GM21786 (cell line): ENCODE data around the gene TLR9.
"Not testable (repeated sequence)": the region's sequence is repeated elsewhere in the genome, so short reads cannot be mapped to it uniquely, and the experiment has no call there.

Experiments used
- ATAC-seq: cut with Tn5 transposase; IDR thresholded peaks from one replicate; pipeline ENCODE4 v1.9.1; 2021; ENCODE audit not compliant: unreplicated experiment

TLR9 gene, protein sequence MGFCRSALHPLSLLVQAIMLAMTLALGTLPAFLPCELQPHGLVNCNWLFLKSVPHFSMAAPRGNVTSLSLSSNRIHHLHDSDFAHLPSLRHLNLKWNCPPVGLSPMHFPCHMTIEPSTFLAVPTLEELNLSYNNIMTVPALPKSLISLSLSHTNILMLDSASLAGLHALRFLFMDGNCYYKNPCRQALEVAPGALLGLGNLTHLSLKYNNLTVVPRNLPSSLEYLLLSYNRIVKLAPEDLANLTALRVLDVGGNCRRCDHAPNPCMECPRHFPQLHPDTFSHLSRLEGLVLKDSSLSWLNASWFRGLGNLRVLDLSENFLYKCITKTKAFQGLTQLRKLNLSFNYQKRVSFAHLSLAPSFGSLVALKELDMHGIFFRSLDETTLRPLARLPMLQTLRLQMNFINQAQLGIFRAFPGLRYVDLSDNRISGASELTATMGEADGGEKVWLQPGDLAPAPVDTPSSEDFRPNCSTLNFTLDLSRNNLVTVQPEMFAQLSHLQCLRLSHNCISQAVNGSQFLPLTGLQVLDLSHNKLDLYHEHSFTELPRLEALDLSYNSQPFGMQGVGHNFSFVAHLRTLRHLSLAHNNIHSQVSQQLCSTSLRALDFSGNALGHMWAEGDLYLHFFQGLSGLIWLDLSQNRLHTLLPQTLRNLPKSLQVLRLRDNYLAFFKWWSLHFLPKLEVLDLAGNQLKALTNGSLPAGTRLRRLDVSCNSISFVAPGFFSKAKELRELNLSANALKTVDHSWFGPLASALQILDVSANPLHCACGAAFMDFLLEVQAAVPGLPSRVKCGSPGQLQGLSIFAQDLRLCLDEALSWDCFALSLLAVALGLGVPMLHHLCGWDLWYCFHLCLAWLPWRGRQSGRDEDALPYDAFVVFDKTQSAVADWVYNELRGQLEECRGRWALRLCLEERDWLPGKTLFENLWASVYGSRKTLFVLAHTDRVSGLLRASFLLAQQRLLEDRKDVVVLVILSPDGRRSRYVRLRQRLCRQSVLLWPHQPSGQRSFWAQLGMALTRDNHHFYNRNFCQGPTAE

DNA sequence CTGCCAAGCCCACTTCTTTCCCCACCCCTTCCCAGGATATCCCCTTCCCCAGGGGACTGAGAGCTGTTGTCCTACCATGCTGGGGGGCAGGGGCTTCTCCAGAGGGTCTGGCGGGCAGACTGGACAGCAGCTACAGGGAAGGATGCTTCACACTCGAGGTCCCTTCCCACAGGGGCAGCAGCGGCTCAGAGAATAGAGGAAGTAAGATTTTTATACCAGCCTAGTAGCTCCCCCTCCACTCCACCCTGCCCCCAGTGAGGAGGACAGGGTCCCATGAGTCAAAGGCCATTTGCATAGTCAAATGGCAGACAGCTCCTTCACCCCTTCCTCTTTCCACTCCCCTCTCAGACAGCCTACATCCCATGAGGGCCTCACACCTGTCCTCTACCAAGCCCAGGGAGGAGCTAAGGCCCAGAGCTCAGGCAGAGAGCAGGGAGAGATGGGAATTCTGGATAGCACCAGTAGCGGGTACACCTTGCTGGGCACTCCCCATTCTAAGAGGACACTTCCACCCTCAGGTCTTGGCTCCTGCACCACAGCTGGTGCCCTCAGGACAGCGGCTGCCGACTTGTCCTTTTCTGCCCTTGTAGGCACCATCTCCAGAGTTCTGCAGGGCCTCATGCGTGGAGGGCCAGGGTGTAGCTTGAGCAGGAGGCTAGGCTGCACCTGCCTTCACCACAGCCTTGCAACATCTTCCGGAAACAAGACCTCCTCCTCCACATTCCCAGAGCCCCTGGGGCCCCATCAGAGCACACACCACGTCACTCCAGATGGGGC, at the start of gene TLR9:
Gene TLR9 (minus strand): TSS at position 194 of the 777 bp plus-strand sequence. CDS start 116 bp downstream, at position 78.
- ATAC-seq: peak; percentile 84

DNA sequence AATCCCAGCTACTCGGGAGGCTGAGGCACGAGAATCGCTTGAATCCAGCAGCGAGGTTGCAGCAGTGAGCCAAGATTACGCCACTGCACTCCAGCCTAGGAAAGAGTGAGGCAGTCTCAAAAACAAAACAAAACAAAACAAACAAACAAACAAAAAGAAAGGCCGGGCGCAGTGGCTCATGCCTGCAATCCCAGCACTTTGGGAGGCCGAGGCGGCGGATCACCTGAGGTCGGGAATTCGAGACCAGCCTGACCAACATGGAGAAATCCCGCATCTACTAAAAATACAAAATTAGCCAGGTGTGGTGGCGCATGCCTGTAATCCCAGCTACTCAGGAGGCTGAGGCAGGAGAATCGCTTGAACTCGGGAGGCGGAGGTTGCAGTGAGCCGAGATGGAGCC, 49.3 kb upstream of the TLR9 start:
- ATAC-seq: not testable (repeated sequence)

DNA sequence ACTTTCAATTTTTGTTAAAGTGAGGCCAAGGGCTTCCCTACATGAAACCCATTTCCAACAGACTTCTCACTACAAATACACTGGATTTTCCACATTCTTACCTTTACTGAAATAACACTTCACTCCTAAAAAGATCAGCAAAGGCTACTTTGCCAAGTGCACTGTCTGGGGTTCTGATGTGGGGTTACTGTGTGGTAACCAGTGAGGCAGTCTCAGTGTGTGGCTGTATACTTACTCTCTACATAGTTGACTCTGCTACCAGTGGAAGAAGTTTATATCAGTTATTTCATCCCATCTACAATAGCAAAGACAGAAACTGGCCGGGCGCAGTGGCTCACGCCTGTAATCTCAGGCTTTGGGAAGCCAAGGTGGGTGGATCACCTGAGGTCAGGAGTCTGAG, 47.4 kb upstream of the TLR9 start:
- ATAC-seq: no peak

DNA sequence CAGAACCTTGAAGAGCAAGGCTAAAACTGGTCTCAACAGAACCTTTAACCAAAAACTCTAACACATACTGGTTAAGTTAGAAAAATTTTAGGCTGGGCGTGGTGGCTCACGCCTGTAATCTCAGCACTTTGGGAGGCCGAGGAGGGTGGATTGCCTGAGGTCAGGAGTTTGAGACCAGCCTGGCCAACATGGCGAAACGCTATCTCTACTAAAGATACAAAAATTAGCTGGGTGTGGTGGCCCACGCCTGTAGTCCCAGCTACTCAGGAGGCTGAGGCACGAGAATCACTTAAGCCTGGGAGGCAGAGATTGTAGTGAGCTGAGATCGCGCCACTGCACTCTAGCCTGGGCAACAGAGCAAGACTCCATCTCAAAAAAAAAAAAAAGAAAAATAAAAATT, 46.7 kb upstream of the TLR9 start:
- ATAC-seq: not testable (repeated sequence)

DNA sequence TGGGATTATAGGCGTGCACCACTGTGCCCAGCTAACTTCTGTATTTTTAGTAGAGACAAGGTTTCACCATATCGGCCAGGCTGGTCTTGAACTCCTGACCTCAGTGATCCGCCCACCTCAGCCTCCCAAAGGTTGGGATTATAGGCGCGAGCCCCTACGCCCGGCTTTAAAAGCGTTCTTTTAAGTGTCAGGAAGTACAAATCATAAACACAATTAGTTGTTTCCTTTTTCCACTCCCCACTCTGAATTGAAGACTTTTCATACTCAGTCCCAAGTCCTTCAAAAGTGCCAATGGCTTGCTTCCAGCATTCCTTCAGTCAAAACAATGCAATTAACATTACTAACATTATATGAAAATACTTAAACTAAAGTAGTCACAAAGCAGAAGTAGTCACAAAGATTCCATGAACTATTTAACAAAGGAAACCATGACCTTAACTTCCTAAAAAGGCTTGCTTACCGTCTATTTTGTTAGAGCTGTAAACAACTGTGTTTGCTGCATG, 44.9 kb upstream of the TLR9 start:
- no peak for ATAC-seq

DNA sequence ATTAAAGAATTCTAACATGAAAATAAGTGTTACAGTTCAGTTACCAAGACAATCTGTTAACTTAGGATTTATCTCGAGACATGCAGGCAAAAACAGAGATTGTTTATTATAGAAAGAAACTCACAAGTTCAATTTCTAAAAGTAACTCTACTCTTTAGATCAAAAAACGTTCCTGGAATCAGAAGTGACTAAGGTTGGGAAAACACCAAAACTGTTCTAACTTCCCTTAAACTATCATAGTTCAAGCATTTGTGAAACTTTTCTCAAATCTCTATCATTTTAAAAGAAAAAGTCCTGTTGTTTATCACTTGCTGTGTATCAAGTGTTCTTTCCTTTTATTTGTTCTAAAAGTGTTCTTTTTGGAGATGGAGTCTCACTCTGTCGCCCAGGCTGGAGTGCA, 44.3 kb upstream of the TLR9 start:
- ATAC-seq: no peak

DNA sequence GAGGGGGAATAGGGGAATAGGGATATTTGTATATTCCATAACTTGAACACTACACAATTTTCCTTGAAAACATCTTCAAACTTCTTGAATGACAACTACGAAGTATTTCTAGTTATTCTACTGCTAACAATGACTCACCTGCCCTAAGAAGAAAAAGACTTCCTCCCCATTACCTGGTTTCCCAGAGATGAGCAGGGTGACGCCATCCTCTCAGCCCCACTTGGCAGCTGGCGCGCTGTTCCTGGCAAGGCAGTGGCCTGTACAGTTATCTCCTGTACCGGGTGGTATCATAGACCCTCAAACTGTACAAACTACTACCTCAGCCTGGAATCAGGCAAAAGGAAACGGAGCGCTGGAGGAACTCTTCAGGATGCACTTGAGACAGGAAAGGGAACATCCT, 42.6 kb upstream of the TLR9 start:
- ATAC-seq: no peak

DNA sequence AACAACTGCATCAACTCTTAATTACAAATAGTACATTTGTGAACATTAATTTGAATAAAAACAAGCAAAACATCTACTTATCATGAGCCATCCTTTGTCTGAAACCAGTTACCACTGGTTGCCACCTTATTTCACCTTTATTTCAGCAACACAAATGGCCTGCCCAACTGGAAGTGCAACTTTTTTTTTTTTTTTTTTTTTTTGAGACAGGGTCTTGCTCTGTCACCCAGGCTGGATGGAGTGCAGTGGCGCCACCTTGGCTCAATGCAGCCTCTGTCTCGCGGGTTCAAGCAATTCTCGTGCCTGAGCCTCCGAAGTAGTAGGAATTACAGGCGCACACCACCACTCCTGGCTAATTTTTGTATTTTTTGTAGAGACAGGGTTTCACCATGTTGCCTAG, 39.9 kb upstream of the TLR9 start:
- no peak for ATAC-seq

DNA sequence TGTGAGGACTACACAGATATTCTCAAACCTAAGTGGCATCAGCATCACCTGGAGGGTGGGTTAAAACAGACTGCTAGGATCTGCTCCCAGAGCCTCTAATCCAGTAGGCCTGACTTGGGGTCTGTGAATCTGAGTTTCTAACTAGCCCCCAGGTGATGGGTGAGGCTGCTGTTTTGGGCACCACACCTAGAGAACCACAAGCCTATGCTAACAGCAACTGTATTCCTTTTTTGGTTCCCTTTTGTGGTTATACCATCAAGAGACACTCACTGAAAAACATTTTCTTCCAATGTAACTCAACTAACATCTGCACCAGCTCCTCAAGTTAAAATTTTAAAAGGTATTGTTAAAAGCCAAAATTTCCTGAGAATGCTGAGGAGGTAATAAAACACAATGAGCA, 37.0 kb upstream of the TLR9 start:
- no peak for ATAC-seq

DNA sequence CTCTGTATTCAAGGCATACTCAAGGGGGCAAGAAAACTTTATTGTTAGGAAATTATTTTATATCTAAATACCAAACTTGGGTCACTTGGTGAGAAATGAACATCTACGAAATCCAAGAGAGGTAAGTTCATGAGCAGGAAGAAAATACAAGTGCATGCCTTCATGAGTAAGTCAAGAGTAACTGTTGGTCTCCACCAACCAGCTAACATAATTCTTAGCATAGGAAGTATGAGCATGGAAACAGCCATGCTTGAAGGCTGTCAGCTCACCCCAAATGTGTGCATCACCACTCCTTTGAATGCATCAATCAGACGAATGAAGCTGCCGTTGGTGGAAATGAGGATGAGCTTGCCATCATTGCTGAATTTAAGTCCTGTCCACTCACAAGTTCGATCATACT, 34.0 kb upstream of the TLR9 start:
- no peak for ATAC-seq

DNA sequence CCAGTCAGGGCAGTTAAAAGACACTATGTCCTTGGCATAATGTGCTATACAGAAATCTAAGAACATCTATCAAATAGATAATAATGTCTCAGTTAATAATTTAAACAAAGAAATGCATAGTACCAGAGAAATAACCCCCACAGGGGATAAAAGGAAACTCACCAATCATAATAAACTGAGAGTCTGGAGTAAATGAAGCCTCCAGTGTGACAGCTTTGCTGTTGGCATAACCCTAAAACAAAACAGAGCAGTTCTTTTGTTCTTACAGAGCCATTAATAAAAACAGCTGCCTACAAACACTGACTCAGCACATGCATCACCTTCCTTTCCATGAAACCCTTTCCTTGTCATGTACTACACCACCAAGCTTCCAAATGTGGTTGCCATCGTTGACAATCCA, 33.6 kb upstream of the TLR9 start:
- no peak for ATAC-seq

DNA sequence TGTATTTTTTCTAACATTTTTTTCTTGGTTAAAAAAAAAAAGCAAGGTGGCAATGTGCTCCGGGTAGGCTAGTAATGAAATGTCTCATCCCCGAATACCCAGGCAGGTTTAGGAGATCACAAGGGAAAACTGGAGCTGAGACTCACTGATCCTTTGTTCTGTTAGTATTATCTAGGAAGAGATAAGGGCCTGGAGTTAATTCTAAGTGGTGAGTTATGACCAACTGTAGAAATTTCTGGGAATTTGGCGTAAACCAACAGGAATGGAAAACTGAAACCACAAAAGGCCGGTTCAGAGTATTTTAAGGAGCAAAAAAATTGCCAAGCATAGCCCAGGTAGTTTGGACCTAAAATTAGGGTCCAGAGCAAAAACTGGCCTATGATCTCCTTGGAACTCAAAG, 32.5 kb upstream of the TLR9 start:
- no peak for ATAC-seq

DNA sequence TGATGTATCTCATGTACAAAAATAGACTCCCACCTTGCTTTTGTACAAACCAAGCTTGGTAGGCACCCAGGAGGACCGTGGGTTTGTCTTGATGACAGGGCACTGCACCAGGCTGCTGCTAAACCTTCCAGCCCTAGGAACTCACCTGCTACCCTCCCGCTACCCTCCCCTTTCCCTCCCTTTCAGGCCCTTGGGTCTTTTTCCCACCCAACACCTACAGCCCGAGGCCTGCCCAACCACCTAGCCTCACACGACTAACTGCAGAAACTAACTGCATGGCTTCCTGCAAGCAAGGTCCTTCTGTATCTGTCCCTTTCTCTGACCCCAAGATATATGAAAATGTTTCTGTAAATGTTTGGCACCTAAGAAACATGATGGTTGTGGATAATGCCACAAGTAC, 31.2 kb upstream of the TLR9 start:
- ATAC-seq: no peak

DNA sequence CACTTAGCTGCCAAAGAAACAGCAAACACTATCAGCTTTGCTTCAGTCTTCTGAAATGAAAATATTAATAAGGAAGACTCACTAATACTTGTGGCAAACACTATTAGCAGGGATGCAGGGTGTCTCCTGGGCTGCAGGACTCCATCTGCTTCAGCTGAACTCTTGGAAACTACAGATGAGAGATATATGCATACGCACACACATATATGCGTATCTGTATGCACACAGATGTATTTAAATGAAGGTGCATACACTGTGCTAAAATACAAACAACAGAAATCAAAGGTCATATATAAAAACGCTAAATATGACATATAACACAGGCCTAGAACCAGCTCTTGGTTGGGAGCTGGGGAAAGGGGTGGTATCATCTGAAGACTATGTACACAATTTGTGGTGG, 30.7 kb upstream of the TLR9 start:
- no peak for ATAC-seq

DNA sequence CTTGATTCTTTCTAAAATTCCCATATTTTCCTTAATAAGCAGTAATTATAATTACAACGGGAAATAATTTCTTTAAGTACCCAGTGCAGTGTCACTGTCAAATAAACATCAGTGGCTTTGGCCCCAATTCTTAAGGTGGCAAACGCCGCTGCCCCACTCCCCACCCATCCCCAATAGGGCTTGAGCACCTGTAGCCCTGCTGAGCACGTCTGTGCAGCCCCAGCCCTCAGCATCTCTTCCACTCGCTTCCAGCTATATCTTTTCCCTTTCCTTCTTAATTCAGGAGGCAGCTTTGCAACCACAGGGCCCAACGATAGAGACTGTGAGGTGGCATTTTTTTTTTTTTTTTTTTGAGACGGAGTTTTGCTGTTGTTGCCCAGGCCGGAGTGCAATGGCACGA, 29.2 kb upstream of the TLR9 start:
- ATAC-seq: no peak

DNA sequence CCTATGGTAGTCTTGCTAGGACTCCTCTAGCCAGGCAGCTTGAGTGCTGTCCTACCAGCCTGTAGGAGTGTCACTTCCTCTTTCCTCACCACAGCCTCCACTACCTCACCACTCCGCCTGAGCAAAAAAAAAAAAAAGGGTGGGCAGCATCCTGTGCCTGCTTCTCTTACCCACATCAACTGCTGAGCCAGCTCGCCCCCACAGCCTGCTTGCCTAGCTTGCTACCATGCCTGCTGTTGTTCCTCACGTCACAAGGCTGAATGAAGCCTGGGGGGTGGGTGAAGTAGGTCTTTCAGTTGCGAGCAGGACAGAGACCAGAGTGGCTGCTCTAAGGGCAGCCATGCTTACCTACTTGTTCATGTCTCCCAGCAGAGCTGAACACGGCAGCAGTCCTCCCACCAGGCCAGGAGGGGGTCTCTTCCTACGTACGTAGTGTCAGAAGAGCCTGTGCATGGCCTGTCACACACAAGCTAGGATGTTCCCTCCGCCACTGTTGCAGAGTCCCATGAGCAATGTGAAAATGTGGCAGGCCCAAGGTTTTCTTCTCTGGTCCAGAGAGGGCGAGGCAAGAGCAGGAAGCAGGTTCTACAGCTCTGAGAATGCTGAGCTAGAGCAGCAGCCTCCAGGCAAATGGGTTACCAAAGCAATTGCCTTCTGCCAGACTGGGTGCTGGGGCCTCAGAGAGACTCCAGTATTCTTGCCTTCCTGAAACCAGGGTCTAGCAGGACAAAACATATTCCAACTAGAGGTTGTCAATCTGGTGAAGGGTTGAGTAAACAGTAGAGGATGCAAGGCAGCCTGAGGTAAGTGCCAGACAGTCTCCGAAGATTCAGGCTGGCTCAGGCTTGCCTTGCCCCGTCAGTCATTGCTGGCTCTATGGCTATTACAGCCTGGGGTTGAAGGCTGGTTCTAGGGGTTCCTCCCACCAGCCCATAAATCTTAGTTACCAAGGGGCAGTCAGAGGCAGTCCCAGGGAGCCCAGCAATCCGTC, 28.2 kb upstream of the TLR9 start:
- peak; percentile 95 for ATAC-seq

DNA sequence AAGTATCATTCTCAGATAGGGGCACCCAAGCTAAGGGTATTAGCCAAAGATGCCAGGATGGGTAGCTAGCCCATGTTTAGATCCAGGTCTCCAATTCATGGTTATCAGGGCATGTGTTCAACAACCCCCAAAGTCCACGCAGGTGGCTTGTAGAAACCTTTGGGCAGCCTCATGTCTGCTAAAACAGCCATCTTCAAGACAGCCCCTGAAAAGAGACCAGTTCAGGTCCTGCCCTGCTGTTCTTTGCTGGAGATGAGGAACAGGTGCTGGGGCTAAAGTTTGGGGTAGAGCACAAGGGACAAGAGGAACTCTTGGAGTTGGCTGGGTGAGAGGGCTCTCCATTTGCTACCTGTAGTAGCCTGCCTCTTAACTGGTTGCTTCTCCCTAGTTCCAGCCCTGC, 24.7 kb upstream of the TLR9 start:
- no peak for ATAC-seq

DNA sequence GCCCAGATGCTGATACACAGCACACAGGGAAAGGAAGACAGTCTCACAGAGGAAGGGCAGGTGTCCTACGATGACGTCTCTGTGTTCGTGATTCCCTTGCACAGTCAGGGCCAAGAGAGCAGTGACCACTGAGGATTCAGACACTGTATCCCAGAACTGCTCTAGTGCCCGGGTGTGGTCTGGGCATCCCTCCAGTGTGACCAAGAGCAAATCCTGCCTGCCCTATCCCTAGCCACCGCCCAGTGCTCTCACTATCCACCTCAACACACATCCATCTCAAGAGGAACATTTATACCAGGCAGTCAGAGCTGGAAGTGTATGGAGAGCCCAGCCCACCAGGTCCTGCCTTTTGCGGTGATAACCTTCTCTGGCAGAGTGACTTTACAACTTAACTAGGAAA, 24.2 kb upstream of the TLR9 start:
- ATAC-seq: no peak

DNA sequence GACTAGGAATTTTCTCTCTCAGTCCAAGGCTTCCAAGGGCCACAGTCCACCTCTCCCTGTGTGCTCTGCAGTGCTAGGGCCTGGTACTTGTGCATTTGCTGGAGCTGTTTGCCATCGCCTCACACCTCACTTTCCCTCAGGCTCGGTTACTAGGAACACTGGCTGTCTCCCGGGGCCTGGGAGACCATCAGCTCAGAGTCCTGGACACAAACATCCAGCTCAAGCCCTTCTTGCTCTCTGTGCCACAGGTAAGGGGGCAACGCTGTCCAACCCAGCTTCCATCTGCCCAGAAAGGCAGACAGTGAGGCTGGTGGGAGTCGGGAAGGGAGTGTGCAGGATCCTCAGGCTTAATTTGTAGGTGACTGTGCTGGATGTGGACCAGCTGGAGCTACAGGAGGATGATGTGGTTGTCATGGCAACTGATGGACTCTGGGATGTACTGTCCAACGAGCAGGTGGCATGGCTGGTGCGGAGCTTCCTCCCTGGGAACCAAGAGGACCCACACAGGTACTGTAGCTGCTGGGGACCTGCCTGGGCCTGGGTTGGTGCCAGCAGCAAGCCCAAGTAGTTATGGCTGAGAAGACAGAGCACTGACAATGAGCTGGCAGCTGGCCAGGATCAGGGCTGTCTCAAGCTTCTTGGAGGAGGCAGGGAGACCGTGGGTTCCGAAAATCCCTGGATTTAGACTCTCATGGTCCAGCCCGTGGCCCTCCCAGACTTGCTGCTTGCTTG, 23.5 kb upstream of the TLR9 start:
- ATAC-seq: no peak
